Activated B cell treated with CpG ODN at 0.5 μM for 24 hours (primary cell): Measurements from ENCODE around the gene NRAS. TPM values are rescaled to one million over a fixed set of nuclear protein-coding genes. Genes with fewer than 3 reads are reported as not detected.

Experiments
- ATAC-seq: fragments of 200-7000 bp; cut with Tn5 transposase; one replicate; pipeline ENCODE4 v1.10.0; 2021; ENCODE audit warnings: low read depth, mild to moderate bottlenecking, moderate library complexity
- CTCF ChIA-PET: fragments of 350-600 bp; sonication (Branson Sonifier 250); formaldehyde crosslinking; loops from one replicate; lab custom pipeline; 2021; ENCODE audit warnings: antibody characterized with exemption; lab: Charles Lee
- POLR2A ChIA-PET: fragments of 350-600 bp; sonication (Branson Sonifier 250); formaldehyde crosslinking; loops from one replicate; lab custom pipeline; 2021; ENCODE audit warnings: antibody characterized with exemption; lab: Charles Lee
- DNase-seq: peaks from one replicate; pipeline ENCODE4 v3.0.0; 2022
- H3K27ac Mint-ChIP-seq: one replicate; pipeline ENCODE4 v1.8.0; 2020; ENCODE audit warnings: mixed read lengths
- H3K27me3 Mint-ChIP-seq: one replicate; pipeline ENCODE4 v1.8.0; 2021; ENCODE audit warnings: mixed read lengths
- H3K36me3 Mint-ChIP-seq: one replicate; pipeline ENCODE4 v1.8.0; 2021; ENCODE audit warnings: low read depth, mixed read lengths
- H3K4me1 Mint-ChIP-seq: one replicate; pipeline ENCODE4 v1.8.0; 2021; ENCODE audit warnings: mixed read lengths
- H3K4me3 Mint-ChIP-seq: one replicate; pipeline ENCODE4 v1.8.0; 2020; ENCODE audit warnings: mild to moderate bottlenecking, mixed read lengths
- H3K9me3 Mint-ChIP-seq: one replicate; pipeline ENCODE4 v1.8.0; 2020; ENCODE audit warnings: mixed read lengths
- intact Hi-C: fragments of 100-400 bp; cut with micrococcal nuclease; formaldehyde crosslinking; loops from one replicate; pipeline ENCODE4 v1.15.1; 2024
- total RNA-seq: library from RNA; stranded (reverse); gene quantifications from 2 replicates; pipeline ENCODE4 v1.2.3, GENCODE V29; 2022
- TF ChIP-seq, protein P1 (sequence below): fragments of 200-600 bp; IDR thresholded peaks from one replicate; pipeline ENCODE4 v1.8.0; 2022; ENCODE audit warnings: antibody characterized with exemption, mild to moderate bottlenecking

The NRAS gene
- total RNA-seq, 1 donor from 2014 or later, result 55.5 TPM

DNA sequence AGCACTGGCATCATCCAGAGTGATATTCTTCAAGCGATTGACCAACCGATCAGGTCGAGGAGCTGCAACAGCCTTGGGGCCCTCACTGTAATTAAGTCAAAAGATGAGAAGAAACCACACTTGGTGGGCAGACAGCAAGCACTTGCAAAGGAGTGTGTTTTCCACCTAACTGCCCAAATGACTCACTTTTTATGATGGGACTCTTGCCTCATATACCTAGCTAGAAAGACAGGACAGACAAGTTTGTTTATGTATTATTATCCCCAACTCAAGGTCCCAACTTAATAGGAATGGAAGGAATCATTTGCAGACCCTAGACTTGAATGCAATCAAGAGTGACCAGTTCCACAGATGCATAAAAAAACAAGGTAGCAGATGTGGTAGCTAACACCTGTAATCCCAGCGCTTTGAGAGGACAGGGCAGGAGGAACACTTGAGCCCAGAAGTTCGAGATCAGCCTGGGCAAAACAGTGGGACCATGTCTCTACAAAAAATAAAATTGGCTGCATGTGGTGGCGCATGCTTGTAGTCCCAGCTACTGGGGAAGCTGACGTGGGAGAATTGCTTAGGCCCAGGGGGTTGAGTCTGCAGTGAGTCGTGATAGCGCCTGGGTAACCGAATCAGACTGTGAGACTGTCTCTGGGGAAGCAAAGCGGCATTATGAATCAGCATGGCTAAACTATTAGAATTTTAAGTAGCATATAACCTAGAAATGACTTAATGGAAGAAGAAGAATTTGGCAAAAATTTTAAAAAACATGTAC lies 2.3 kb upstream of the NRAS start:
- Mint-ChIP-seq H3K4me3 (no peak overlapping the region), H3K4me1 (peaks cover 26% of the 10 kb centered on the region), H3K36me3 (peaks cover 84% of the 10 kb centered on the region), H3K27ac (no peak overlapping the region), H3K27me3 (no peaks in the 10 kb centered on the region), H3K9me3 (no peaks in the 10 kb centered on the region)
- ATAC-seq, result no peak
- intact Hi-C loops, result loop anchor here (5.0 kb wide), 1 partner anchor 907 kb away; the partner anchor contains the start of gene RSBN1
- ChIA-PET CTCF (no interaction called here), POLR2A (interaction anchor here (0.6 kb wide), 1 partner anchor 20 kb away, joined by 5 read pairs; no protein-coding TSS in a partner anchor)
- TF ChIP-seq, protein P1, sequence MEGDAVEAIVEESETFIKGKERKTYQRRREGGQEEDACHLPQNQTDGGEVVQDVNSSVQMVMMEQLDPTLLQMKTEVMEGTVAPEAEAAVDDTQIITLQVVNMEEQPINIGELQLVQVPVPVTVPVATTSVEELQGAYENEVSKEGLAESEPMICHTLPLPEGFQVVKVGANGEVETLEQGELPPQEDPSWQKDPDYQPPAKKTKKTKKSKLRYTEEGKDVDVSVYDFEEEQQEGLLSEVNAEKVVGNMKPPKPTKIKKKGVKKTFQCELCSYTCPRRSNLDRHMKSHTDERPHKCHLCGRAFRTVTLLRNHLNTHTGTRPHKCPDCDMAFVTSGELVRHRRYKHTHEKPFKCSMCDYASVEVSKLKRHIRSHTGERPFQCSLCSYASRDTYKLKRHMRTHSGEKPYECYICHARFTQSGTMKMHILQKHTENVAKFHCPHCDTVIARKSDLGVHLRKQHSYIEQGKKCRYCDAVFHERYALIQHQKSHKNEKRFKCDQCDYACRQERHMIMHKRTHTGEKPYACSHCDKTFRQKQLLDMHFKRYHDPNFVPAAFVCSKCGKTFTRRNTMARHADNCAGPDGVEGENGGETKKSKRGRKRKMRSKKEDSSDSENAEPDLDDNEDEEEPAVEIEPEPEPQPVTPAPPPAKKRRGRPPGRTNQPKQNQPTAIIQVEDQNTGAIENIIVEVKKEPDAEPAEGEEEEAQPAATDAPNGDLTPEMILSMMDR, result no peak
- DNase-seq, result no peak

DNA sequence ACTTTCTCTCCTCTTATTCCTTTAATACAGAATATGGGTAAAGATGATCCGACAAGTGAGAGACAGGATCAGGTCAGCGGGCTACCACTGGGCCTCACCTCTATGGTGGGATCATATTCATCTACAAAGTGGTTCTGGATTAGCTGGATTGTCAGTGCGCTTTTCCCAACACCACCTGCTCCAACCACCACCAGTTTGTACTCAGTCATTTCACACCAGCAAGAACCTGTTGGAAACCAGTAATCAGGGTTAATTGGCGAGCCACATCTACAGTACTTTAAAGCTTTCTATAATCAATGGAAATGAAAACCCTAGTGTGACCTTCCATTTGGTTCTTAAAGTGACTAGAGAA lies 643 bp downstream of the NRAS start:
- H3K9me3 Mint-ChIP-seq, result no peaks in the 10 kb centered on the region
- H3K27ac Mint-ChIP-seq, result peak overlapping the region; percentile 98
- ATAC-seq (no peak), DNase-seq (no peak)
- H3K36me3 Mint-ChIP-seq, result peaks cover 83% of the 10 kb centered on the region
- TF ChIP-seq, protein P1, result no peak
- ChIA-PET CTCF (interaction anchor here (0.9 to 1.6 kb wide), 3 partner anchors 46 to 369 kb away, joined by 3 to 4 read pairs (median 4); partner anchors contain the start of genes BCAS2 and DENND2C), POLR2A (interaction anchor here (1.0 to 2.7 kb wide), 11 partner anchors 9 to 957 kb away, joined by 3 to 30 read pairs (median 5); partner anchors contain the start of genes BCAS2, CSDE1, PHTF1 and RSBN1)
- intact Hi-C loops, result loop anchor here (1.0 to 5.0 kb wide), 9 partner anchors 41 to 957 kb away; partner anchors contain the start of genes BCAS2, CSDE1, DENND2C and HIPK1
- H3K4me3 Mint-ChIP-seq, result peak overlapping the region; percentile 99
- peaks cover 28% of the 10 kb centered on the region for H3K4me1 Mint-ChIP-seq
- no peaks in the 10 kb centered on the region for H3K27me3 Mint-ChIP-seq

DNA sequence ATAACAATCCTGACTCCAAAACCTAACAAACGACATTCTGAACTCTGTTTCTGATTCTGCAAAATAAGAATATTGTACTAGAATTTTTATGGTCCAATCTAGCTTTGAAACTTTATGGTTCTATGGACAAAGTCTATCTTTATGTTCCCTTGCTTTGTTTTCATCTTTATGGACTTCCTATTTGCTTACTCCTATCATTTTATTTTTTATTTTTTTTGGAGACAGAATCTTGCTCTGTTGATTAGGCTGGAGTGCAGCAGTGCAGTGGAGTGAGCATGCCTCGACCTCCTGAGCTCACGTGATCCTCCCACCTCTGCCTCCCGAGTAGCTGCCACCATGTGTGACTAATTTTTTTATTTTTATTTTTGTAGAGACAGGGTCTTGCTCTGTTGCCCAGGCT lies 3.6 kb downstream of the NRAS start:
- intact Hi-C loops, result no loop called here
- Mint-ChIP-seq H3K36me3 (peaks cover 76% of the 10 kb centered on the region), H3K27me3 (no peaks in the 10 kb centered on the region), H3K4me3 (no peak overlapping the region), H3K4me1 (peaks cover 30% of the 10 kb centered on the region), H3K27ac (no peak overlapping the region), H3K9me3 (no peaks in the 10 kb centered on the region)
- DNase-seq (no peak), ATAC-seq (no peak)
- TF ChIP-seq, protein P1, result no peak
- POLR2A ChIA-PET, result interaction anchor here (1.0 kb wide), 1 partner anchor 131 kb away, joined by 3 read pairs; no protein-coding TSS in a partner anchor
- CTCF ChIA-PET, result no interaction called here

DNA sequence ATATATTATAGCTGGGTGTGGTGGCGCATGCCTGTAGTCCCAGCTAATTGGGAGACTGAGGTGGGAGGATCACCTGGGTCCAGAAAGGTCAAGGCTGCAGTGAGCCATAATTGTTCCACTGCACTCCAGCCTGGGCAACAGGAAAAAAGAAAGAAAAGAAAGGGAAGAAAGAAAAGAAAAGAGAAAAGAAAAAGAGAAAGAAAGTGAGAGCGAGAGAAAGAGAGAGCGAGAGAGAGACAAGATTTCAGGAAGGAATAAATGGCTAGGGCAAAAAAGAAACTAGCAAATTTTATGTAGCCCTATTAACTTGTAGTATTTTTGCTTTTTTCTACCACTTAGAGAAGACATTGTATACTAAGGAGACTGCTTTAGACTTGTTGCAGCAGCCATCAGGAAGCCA lies 6.2 kb downstream of the NRAS start:
- Mint-ChIP-seq H3K27me3 (no peaks in the 10 kb centered on the region), H3K4me1 (peaks cover 13% of the 10 kb centered on the region), H3K9me3 (no peaks in the 10 kb centered on the region), H3K4me3 (no peak overlapping the region), H3K27ac (no peak overlapping the region), H3K36me3 (peaks cover 81% of the 10 kb centered on the region)
- ATAC-seq (no peak), DNase-seq (no peak)
- POLR2A ChIA-PET, result interaction anchor here (0.6 kb wide), 1 partner anchor 1660 kb away, joined by 5 read pairs; no protein-coding TSS in a partner anchor
- TF ChIP-seq, protein P1, result no peak
- CTCF ChIA-PET, result no interaction called here
- intact Hi-C loops, result no loop called here

DNA sequence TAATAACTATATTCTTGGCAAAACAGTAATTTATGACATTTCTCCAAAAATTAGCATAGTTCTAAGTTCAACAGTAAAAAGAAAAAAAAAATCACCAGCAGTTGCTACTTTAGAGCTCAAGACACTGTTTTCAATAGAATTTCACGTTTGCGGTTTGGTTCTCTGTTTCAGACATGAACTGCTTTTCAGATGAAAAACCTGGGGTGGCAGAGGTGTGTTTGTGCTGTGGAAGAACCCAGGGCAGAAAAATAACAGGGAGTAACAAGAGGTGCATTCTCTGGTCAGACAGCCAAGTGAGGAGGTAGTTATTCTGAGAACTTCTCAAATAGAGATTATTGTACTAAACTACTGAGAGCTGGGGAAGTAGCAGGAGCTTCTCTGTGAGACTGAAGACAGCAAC lies 9.0 kb downstream of the NRAS start:
- intact Hi-C loops, result no loop called here
- TF ChIP-seq, protein P1, result no peak
- Mint-ChIP-seq H3K4me1 (peaks cover 5% of the 10 kb centered on the region), H3K9me3 (no peaks in the 10 kb centered on the region), H3K27ac (no peak overlapping the region), H3K4me3 (no peak overlapping the region), H3K36me3 (peaks cover 67% of the 10 kb centered on the region), H3K27me3 (no peaks in the 10 kb centered on the region)
- POLR2A ChIA-PET, result interaction anchor here (1.9 kb wide), 1 partner anchor 9 kb away, joined by 5 read pairs; the partner anchor contains the start of gene NRAS
- DNase-seq (no peak), ATAC-seq (no peak)
- CTCF ChIA-PET, result no interaction called here
